ENCODE results near the gene WWOX. TPM values are rescaled to one million over a fixed set of nuclear protein-coding genes. Genes with fewer than 3 reads are reported as not detected.
"Not testable (repeated sequence)": the region's sequence is repeated elsewhere in the genome, so short reads cannot be mapped to it uniquely, and the experiment has no call there.

Gene WWOX
- total RNA-seq, 1 donor from 2014 or later, result 29.6 TPM

GRCh38 chr16:79051313-79051712 lies 951.9 kb downstream of the WWOX start:
- H3K4me3 ChIP-seq (ENCODE audit: low read depth, low read length), result no peak overlapping the region
- DNase-seq (ENCODE audit: low read depth), result no peak
- no peak for TF ChIP-seq CTCF (conservative IDR thresholded peaks at IDR 0.05; ENCODE audit: low read depth, low read length)

GRCh38 chr16:79052198-79052597 lies 952.7 kb downstream of the WWOX start:
- H3K4me3 ChIP-seq (ENCODE audit: low read depth, low read length); DNase-seq (ENCODE audit: low read depth): not testable (repeated sequence)

GRCh38 chr16:79053577-79053976 lies 954.1 kb downstream of the WWOX start:
- TF ChIP-seq CTCF (conservative IDR thresholded peaks at IDR 0.05; ENCODE audit: low read depth, low read length), result no peak
- no peak overlapping the region for H3K4me3 ChIP-seq (ENCODE audit: low read depth, low read length)

GRCh38 chr16:79054211-79054984 lies 954.9 kb downstream of the WWOX start:
- no peak overlapping the region for H3K4me3 ChIP-seq (ENCODE audit: low read depth, low read length)
- no peak for DNase-seq (ENCODE audit: low read depth)
- no peak for TF ChIP-seq CTCF (conservative IDR thresholded peaks at IDR 0.05; ENCODE audit: low read depth, low read length)

More at GRCh38 chr16:79053577-79053976, 954.1 kb downstream of the WWOX start:
- DNase-seq (ENCODE audit: low read depth), result no peak

- H3K4me3 ChIP-seq (ENCODE audit: low read depth, low read length), result no peak overlapping the region
- no peak for TF ChIP-seq CTCF (conservative IDR thresholded peaks at IDR 0.05; ENCODE audit: low read depth, low read length)
- DNase-seq (ENCODE audit: low read depth), result no peak
Measured at GRCh38 chr16:79055251-79055970, 956.0 kb downstream of the WWOX start.

- DNase-seq (ENCODE audit: low read depth), result peak; percentile 1
- no peak overlapping the region for H3K4me3 ChIP-seq (ENCODE audit: low read depth, low read length)
- TF ChIP-seq CTCF (conservative IDR thresholded peaks at IDR 0.05; ENCODE audit: low read depth, low read length), result no peak
Measured at GRCh38 chr16:79061181-79061580, 961.7 kb downstream of the WWOX start.

- TF ChIP-seq CTCF (conservative IDR thresholded peaks at IDR 0.05; ENCODE audit: low read depth, low read length), result no peak
- no peak for DNase-seq (ENCODE audit: low read depth)
Measured at GRCh38 chr16:79062336-79062735, 962.9 kb downstream of the WWOX start.

More at GRCh38 chr16:79062336-79062735, 962.9 kb downstream of the WWOX start:
- H3K4me3 ChIP-seq (ENCODE audit: low read depth, low read length), result no peak overlapping the region

Data from epithelial cell of proximal tubule (primary cell).